CD4-positive, alpha-beta T cell treated with Interleukin-21 for 1 hour (primary cell): ENCODE results near the gene RHD.
"Not testable (repeated sequence)": the region's sequence is repeated elsewhere in the genome, so short reads cannot be mapped to it uniquely, and the experiment has no call there.

Experiments
- DNase-seq: peaks from one replicate; pipeline ENCODE4 v3.0.0-alpha.2; 2020

The RHD gene

GRCh38 chr1:25309486-25309885 lies 37.2 kb downstream of the RHD start:
- DNase-seq, result not testable (repeated sequence)

GRCh38 chr1:25312806-25313470 lies 40.6 kb downstream of the RHD start:
- DNase-seq, result not testable (repeated sequence)

GRCh38 chr1:25320314-25320938 lies 48.1 kb downstream of the RHD start:
- not testable (repeated sequence) for DNase-seq

- not testable (repeated sequence) for DNase-seq
Observed at GRCh38 chr1:25322127-25322526, 49.8 kb downstream of the RHD start.

- DNase-seq, result not testable (repeated sequence)
Observed at GRCh38 chr1:25324407-25324806, 52.1 kb downstream of the RHD start.

GRCh38 chr1:25327864-25328790 lies 55.8 kb downstream of the RHD start:
- not testable (repeated sequence) for DNase-seq

- DNase-seq, result not testable (repeated sequence)
Observed at GRCh38 chr1:25328791-25329185, 56.5 kb downstream of the RHD start.

GRCh38 chr1:25329336-25329735 lies 57.0 kb downstream of the RHD start:
- DNase-seq, result not testable (repeated sequence)

- peak; percentile 14 for DNase-seq
Observed at GRCh38 chr1:25329950-25330349, 57.6 kb downstream of the RHD start.

- peak; percentile 47 for DNase-seq
Observed at GRCh38 chr1:25336922-25337354, 64.6 kb downstream of the RHD start.

- DNase-seq, result peak; percentile 59
Observed at GRCh38 chr1:25337483-25338187, 65.3 kb downstream of the RHD start.

GRCh38 chr1:25338188-25338981 lies 66.1 kb downstream of the RHD start, which contains the start of gene TMEM50A:
Gene TMEM50A (plus strand): TSS chr1:25338334. CDS start chr1:25340487, 2,153 bp downstream.
- DNase-seq, result peak; percentile 93

GRCh38 chr1:25338986-25339385 lies 66.7 kb downstream of the RHD start:
- DNase-seq, result no peak

GRCh38 chr1:25341746-25342145 lies 69.4 kb downstream of the RHD start:
- no peak for DNase-seq

- no peak for DNase-seq
Observed at GRCh38 chr1:25342846-25343245, 70.5 kb downstream of the RHD start.

GRCh38 chr1:25343872-25344271 lies 71.6 kb downstream of the RHD start:
- no peak for DNase-seq

GRCh38 chr1:25347556-25347955 lies 75.2 kb downstream of the RHD start:
- no peak for DNase-seq

- DNase-seq, result no peak
Observed at GRCh38 chr1:25349606-25350005, 77.3 kb downstream of the RHD start.

- DNase-seq, result peak; percentile 23
Observed at GRCh38 chr1:25355841-25356395, 83.6 kb downstream of the RHD start.

GRCh38 chr1:25356441-25356840 lies 84.1 kb downstream of the RHD start:
- DNase-seq, result no peak

- peak; percentile 13 for DNase-seq
Observed at GRCh38 chr1:25356848-25357247, 84.5 kb downstream of the RHD start.
